Hematopoietic multipotent progenitor cell treated with erythropoietin and hydrocortisone succinate and interleukin-3 and kit ligand, for 17 days (in vitro differentiated cells): ENCODE data around the gene STYX.
"Not testable (repeated sequence)": the region's sequence is repeated elsewhere in the genome, so short reads cannot be mapped to it uniquely, and the experiment has no call there.

Source experiments
- DNase-seq: peaks from one replicate; pipeline ENCODE4 v3.0.0-alpha.2; 2015; ENCODE audit warnings: low spot score

STYX gene

GRCh38 chr14:52727509-52727908 is 2.5 kb upstream of the STYX start:
- DNase-seq = not testable (repeated sequence)

DNA sequence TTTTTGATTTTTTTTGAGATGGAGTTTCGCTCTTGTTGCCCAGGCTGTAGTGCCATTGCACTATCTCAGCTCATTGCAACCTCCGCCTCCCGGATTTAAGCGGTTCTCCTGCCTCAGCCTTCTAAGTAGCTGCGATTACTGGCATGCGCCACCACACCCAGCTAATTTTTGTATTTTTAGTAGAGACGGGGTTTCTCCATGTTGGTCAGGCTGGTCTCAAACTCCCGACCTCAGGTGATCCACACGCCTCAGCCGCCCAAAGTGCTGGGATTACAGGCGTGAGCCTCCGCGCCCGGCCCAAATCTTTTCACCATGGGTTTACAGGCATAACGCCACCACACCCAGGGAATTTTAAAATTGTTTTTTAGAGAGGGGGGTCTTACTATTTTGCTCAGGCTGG is 931 bp upstream of the STYX start:
- DNase-seq = not testable (repeated sequence)

DNA sequence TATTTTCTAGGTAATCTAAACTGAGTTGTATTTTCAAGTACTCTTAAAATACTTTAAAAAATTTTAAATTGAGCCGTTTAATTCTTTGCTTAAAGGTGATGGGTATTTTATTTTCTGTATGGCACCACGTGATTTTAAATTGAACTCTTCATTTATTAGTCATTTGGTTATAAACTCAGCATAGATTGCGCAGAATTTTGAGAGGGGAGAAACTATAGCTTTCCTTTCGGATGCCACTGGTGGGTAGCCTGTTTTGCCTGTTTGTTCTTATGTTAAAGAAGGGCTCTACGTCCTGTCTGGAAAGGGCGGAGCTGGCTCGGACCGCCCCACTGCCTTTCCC is 411 bp upstream of the STYX start:
- no peak for DNase-seq

- peak; percentile 38 for DNase-seq
Measured at GRCh38 chr14:52730709-52731111, 744 bp downstream of the STYX start.

GRCh38 chr14:52733824-52734223 is 3.9 kb downstream of the STYX start:
- no peak for DNase-seq

DNA sequence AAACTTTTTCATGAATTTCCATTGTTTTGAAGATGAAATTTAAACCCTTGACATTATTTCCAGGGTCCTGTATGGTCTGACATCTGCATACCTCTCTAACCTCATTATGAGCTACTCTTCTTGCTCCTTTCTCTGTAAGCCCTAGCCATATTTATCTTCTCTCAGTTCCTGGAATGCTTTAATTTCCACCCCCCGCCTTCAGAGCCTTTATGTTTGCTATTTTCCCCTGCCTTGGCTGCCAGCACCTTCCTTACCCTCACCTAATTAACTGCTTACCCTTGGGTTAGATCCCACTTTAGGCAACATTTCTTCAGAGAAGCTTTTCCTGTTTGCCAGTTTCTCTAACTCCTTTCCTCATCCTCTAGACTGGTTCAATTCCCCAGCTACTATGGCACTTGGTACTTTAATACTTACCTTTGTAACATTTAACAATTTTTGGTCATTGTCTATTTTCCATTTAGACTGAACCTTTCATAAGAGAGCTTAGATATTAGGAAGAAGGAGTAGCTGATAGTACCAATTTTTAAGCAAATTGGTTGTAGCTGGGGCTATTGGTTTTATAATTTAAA is 6.0 kb downstream of the STYX start:
- no peak for DNase-seq

DNA sequence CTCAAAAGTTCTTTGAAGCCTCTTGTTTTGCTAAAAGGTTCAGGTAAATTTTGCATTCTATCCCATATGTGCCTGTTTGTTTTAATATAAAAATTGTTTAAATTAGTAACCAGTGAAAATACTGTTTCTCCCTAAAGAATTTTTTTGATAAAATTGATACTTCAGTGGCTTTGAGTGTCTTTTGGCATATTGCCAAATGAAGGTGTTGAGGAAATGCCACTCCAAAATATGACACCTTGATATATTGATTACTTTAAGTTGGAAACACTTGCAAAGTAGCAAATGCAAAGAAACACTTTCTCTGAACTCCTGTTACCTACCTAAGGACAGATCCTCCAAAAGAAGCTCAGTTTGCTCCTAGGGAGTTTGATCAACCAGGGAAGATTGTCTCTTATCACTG is 8.4 kb downstream of the STYX start:
- peak; percentile 23 for DNase-seq

- no peak for DNase-seq
Measured at GRCh38 chr14:52740751-52741150, 10.8 kb downstream of the STYX start.

- DNase-seq = no peak
Measured at GRCh38 chr14:52741865-52742264, 11.9 kb downstream of the STYX start.

GRCh38 chr14:52748647-52749292 is 18.8 kb downstream of the STYX start:
- DNase-seq = no peak

DNA sequence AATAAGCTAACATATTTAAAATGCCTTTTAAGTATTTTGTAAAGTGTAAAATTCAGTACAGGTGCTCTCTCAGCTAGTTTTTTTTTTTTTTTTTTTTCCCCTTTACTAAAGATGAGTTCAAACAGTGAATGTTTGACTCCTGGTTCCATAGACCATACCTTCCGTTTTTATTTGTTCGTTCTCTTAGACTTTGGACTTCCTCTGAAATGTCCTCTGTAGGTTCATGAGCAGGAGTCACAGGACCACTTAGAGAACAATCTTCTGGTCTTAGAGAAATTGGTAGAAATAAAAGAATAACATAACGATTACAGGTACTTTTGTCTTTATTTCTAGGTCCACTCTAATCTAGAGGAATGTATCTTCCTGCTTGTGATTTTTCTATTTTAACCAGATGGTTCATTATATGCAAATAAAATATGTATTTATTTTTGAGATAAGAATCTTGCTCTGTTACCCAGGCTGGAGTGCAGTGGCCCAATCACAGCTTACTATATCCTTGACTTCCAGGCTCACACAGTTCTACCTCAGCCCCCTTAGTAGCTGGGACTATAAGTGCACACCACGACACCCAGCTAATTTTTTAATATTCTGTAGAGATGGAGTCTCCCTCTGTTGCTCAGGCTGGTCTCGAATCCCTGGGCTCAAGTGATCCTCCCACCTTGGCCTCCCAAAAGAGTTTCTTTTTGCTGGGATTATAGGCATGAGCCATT is 25.8 kb downstream of the STYX start:
- DNase-seq = no peak

DNA sequence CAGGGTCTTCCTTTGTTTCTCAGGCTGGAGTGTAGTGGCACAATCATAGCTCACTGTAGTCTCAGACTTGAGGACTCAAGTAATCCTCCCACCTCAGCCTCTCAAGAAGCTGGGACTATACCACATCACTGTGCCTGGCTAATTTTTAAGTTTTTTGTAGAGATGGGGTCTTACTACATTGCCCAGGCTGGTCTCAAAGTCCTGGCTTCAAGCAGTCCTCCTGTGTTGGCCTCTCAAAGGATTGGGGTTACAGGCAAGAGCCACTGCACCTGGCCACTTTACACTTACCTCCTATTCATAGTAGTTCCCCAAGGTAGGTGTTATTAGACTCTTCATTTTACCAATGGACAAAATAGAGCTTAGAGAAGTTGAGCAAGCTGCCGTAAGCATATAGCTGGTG is 29.2 kb downstream of the STYX start:
- DNase-seq = no peak

DNA sequence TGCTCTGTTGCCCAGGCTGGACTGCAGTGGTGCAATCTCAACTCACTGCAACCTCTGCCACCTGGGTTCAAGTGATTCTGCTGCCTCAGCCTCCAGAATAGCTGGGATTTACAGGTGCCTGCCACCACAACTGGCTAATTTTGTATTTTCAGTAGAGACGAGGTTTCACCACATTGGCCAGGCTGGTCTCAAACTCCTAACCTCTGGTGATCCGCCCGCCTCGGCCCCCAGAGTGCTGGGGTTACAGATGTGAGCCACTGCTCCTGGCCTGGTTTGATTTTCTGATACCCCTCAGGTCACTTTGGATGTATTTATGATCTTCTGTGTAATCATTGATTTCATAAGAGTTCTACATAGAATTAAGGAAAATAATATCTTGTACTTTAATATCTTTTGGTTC is 33.0 kb downstream of the STYX start:
- DNase-seq = not testable (repeated sequence)

- DNase-seq = no peak
Measured at GRCh38 chr14:52767058-52767833, 37.3 kb downstream of the STYX start.

DNA sequence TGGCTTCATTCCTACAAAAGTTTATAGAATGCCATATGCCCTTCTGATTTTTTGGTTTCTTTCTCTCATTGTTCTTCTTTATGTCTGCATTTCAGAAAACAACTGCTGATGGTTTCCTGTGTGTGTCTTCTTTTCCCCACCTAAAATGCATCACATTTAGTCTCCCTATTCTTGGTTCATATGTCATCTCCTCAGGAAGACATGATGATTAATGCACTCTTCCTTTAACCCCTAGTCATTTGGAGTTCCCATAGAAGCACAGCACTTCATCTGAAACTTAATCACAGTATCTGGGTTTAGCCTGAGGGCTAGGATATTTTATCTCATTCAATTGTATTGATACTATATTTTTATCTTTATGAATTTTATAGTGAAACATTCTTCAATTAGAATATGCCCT is 39.9 kb downstream of the STYX start:
- DNase-seq = no peak

DNA sequence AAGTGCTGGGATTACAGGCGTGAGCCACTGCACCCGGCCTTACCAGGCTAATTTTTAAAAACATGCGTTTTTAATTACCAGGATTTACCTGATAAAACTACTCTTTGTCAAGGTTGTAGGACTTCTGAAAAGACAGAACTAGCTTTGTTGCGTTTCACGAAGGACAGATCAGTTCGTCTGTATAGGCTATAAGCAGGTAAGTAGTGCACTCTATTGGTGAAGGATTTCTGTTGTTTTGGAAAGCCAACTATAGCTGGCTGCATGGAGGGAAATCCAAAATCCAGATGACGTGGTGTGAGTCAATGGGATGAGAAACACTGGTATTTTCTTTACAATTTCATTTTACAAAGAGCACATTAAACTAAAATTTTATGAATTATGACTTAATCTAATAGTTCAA is 46.9 kb downstream of the STYX start:
- no peak for DNase-seq

- DNase-seq = no peak
Measured at GRCh38 chr14:52778702-52779101, 48.7 kb downstream of the STYX start.

DNA sequence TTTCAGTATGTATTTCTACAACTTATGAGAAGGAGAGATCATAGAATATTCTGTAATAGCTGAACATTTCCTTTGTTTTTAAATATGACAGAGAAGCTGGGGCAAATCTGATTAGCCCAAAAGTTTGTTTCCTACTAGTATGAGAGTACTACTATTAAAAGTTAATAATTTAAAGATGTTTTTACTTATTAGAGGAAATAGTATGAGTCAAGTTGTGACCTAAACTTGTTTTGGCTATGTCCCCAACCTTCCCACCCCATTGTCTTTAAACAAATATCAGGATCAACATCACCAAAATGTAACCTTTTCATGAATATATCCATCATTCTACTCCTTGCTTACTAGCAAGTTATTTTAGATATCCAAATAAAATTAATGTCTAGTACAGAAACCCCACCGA is 50.9 kb downstream of the STYX start:
- no peak for DNase-seq

DNA sequence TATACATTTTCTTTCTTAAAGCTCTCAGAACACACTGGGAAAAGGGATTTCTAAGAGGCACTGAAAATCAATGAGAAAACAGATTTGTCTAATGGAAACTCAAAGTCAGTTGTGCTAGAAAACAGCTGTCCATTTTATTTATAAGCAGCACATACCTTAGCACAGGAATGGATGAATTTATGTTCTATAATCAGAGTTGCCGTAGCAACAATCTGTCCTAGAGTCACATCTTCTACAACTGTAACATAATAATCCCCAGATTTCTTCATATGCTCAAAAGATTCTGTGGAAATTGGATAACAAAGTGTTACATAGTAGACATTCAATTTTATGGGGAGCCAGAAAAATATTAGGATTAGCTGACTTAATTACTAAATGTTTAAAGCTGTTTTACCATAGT is 51.7 kb downstream of the STYX start:
- no peak for DNase-seq

- no peak for DNase-seq
Measured at GRCh38 chr14:52783206-52783605, 53.2 kb downstream of the STYX start.

GRCh38 chr14:52786887-52787286 is 56.9 kb downstream of the STYX start:
- DNase-seq = no peak

GRCh38 chr14:52789118-52789517 is 59.2 kb downstream of the STYX start:
- DNase-seq = no peak
